Uterus (tissue), 4 donors: ENCODE measurements around the gene DPEP1. TPM values are rescaled to one million over a fixed set of nuclear protein-coding genes. Genes with fewer than 3 reads are reported as not detected.

Source experiments
- DNase-seq, 2 donors: peaks; one replicate each; pipeline ENCODE4 v3.0.0-alpha.2; 2019 to 2020
- H3K27ac ChIP-seq, 2 donors: fragments of 200-600 bp; sonication (generic); 1 replicate in 1 of 2; 2 replicates in 1 of 2; pipeline ENCODE4 v1.5.1; 2016 to 2018
- H3K27me3 ChIP-seq, 2 donors: fragments of 200-600 bp; sonication (generic); one replicate each; pipeline ENCODE4 v1.5.1; 2018 to 2019; ENCODE audit warnings: control low read depth in 1 of 2
- H3K36me3 ChIP-seq, 2 donors: fragments of 200-600 bp; sonication (generic); one replicate each; pipeline ENCODE4 v1.5.1; 2019; ENCODE audit warnings: control low read depth in 1 of 2
- H3K4me1 ChIP-seq, 2 donors: fragments of 200-600 bp; sonication (generic); one replicate each; pipeline ENCODE4 v1.5.1; 2018 to 2019; ENCODE audit warnings: control low read depth in 1 of 2
- H3K4me3 ChIP-seq, 2 donors: fragments of 200-600 bp; sonication (generic); 1 replicate in 1 of 2; 2 replicates in 1 of 2; pipeline ENCODE4 v1.5.1; 2018 to 2019; ENCODE audit warnings: mild to moderate bottlenecking in 1 of 2
- H3K9me3 ChIP-seq, 2 donors: fragments of 200-600 bp; sonication (generic); one replicate each; pipeline ENCODE4 v1.5.1; 2019; ENCODE audit warnings: control low read depth in 1 of 2
- POLR2A ChIP-seq, 2 donors: fragments of 450-650 bp; IDR thresholded peaks; one replicate each; pipeline ENCODE4 v1.6.1; 2016; ENCODE audit warnings: antibody characterized with exemption in 2 of 2, mild to moderate bottlenecking in 1 of 2, moderate library complexity in 1 of 2
- intact Hi-C: fragments of 100-400 bp; cut with DNase I; formaldehyde crosslinking; loops from one replicate; pipeline ENCODE4 v1.15.1; 2023; ENCODE audit warnings: low total_unique reads
- total RNA-seq, 4 donors: library from RNA; depleted of rRNA in 3 of 4; stranded (reverse); fragments of >200 nt in 3 of 4; gene quantifications; one replicate each; pipeline versions ENCODE4 v1.1.0 to v1.2.4, GENCODE V29; 2014 to 2023
- TF ChIP-seq, protein P1 (sequence below), 4 experiments: fragments of 200-600 bp in 2 of 4; fragments of 450-650 bp in 2 of 4; sonication (generic) in 2 of 4; IDR thresholded peaks; one replicate each; pipeline ENCODE4 v1.5.1; 2016 to 2019; ENCODE audit warnings: antibody characterized with exemption in 4 of 4, mild to moderate bottlenecking in 2 of 4, moderate library complexity in 1 of 4
- donor health status: DM: yes; HTN: yes; CAD: no.

DPEP1 gene
- total RNA-seq, 4 donors from 2014 or later, result 1.0 to 5.5 TPM; not detected in 2

DNA sequence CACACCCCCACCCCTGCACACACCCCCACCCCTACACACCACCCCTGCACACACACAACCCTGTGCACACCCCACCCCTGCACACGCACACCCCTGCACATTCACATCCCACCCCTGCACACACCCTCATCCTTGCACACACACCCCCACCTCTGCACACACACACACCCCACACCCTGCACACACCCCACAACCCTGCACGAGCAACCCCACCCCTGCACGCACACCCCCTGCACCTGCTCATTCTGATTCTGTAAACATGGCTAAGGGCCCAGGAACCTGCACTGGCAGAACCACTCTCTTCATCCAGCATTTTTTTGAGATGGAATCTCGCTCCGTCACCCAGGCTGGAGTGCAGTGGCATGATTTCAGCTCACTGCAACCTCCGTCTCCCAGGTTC lies 25.9 kb downstream of the DPEP1 start:
- Histone ChIP-seq H3K9me3 (no peaks in the 10 kb centered on the region), H3K4me1 (peaks cover 0 to 5% of the 10 kb centered on the region in 2 donors), H3K36me3 (no peaks in the 10 kb centered on the region), H3K27me3 (no peaks in the 10 kb centered on the region), H3K27ac (no peak overlapping the region), H3K4me3 (no peak overlapping the region)
- TF ChIP-seq, protein P1, sequence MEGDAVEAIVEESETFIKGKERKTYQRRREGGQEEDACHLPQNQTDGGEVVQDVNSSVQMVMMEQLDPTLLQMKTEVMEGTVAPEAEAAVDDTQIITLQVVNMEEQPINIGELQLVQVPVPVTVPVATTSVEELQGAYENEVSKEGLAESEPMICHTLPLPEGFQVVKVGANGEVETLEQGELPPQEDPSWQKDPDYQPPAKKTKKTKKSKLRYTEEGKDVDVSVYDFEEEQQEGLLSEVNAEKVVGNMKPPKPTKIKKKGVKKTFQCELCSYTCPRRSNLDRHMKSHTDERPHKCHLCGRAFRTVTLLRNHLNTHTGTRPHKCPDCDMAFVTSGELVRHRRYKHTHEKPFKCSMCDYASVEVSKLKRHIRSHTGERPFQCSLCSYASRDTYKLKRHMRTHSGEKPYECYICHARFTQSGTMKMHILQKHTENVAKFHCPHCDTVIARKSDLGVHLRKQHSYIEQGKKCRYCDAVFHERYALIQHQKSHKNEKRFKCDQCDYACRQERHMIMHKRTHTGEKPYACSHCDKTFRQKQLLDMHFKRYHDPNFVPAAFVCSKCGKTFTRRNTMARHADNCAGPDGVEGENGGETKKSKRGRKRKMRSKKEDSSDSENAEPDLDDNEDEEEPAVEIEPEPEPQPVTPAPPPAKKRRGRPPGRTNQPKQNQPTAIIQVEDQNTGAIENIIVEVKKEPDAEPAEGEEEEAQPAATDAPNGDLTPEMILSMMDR (IDR thresholded peaks at IDR 0.05), result no peak
- TF ChIP-seq POLR2A (IDR thresholded peaks at IDR 0.05), result no peak
- DNase-seq, result no peak
- intact Hi-C loops, result no loop called here

DNA sequence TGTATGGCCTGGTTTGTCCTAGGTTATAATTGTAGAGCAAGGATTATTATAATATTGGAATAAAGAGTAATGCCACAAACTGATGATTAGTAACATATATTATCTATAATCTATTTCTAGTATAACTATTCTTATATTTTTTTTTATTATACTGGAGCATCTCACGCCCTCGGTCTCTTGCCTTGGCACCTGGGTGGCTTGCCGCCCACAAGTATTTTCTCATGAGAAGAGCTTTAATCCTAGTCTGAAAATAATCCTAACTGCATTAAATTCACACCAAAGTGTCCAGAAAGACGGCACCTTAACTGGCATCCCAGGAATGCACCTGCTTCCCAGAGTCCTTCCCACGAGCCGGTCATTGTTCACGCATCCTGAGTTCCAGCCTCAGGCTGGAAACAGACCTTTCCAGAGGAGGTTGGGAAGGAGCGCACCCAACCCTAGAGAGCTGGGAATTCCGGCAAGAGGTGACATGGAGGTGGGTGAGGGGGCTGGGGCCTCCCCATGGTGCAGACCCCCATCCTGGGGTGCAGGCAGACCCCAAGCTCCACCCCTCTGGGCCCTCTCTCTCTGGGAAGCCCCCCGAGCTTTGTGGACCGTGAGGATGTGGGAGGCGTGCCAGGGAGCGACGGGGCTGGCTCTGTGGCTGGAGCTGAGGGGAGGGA lies 28.1 kb downstream of the DPEP1 start:
- intact Hi-C loops, result no loop called here
- no peak for TF ChIP-seq POLR2A (IDR thresholded peaks at IDR 0.05)
- TF ChIP-seq, protein P1 (IDR thresholded peaks at IDR 0.05), result no peak
- DNase-seq, result no peak
- H3K4me3 ChIP-seq, result no peak overlapping the region
- H3K4me1 ChIP-seq, result peaks cover 0 to 5% of the 10 kb centered on the region in 2 donors
- no peak overlapping the region for H3K27ac ChIP-seq
- H3K27me3 ChIP-seq, result no peaks in the 10 kb centered on the region
- H3K36me3 ChIP-seq, result no peaks in the 10 kb centered on the region
- no peaks in the 10 kb centered on the region for H3K9me3 ChIP-seq

DNA sequence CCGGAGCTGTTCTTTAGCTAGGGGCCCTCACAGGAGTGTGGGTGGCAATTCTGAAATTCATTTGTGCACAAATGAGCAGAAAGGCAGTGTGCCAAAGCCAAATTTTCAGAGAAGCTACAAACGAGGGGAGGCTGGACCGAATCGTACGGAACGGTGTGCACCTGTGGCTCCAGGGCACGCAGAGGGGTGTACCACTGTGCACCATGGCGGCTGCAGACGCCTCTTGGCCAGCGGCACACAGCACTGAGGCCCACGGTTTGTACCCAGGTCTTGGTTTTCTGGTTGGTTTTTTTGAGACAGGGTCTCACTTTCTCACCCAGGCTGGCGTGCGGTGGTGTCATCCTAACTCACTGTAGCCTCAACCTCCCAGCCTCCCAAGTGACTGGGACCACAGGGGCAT lies 29.1 kb downstream of the DPEP1 start:
- no peak overlapping the region for H3K27ac ChIP-seq
- no peak for TF ChIP-seq POLR2A (IDR thresholded peaks at IDR 0.05)
- TF ChIP-seq, protein P1 (IDR thresholded peaks at IDR 0.05), result no peak

DNA sequence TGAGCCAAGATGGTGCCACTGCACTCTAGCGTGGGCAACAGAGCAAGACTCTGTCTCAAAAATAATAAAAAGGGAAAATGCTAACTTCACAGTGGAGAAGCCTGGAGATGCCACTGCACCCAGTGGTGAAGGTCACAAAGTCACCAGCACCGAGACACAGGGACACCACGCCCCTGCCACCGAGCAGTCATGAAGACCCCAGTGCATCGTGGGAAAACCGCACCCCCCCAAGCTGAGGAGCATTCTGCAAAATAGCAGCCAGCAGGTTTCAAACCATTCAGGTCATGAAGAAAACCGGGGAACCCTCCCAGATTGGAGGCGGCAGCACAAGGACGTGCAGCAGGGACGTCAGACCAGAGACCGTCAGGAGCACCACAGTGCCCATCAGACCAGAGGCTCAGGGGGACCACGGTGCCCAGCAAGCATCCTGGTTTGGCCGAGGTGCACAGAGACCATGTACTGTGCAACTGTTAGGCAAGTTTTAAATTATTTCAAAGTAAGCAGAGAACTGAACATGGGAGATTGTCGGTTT lies 30.4 kb downstream of the DPEP1 start:
- no peaks in the 10 kb centered on the region for H3K36me3 ChIP-seq
- H3K27ac ChIP-seq, result no peak overlapping the region
- TF ChIP-seq, protein P1 (IDR thresholded peaks at IDR 0.05), result no peak
- no peak for TF ChIP-seq POLR2A (IDR thresholded peaks at IDR 0.05)
- DNase-seq, result no peak
- intact Hi-C loops, result no loop called here
- peaks cover 0 to 5% of the 10 kb centered on the region in 2 donors for H3K4me1 ChIP-seq
- H3K27me3 ChIP-seq, result no peaks in the 10 kb centered on the region
- H3K4me3 ChIP-seq, result no peak overlapping the region
- no peaks in the 10 kb centered on the region for H3K9me3 ChIP-seq

More for the DNA sequence above, 29.1 kb downstream of the DPEP1 start:
- Histone ChIP-seq H3K9me3 (no peaks in the 10 kb centered on the region), H3K4me3 (no peak overlapping the region), H3K27me3 (no peaks in the 10 kb centered on the region), H3K36me3 (no peaks in the 10 kb centered on the region), H3K4me1 (peaks cover 0 to 5% of the 10 kb centered on the region in 2 donors)
- DNase-seq, result no peak
- intact Hi-C loops, result no loop called here

DNA sequence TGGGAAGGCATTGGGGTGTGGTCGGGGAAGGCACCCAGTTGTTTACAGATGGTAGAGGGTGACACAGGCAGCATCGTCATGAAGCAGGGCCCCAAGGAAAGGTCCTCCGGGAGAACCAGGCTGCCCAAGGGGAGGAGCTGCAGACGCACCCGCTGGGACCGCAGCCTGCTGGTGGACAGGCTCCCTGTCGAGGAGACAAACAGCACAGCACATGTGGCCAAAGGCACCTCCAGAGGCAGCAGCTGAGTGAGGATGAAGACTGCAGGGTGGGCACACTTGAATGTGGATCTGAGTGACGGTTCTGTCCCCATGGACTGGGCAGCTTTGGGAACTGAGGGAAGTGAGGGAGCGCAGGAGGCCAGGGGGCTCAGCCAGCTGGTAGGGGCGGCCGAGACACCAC lies 31.7 kb downstream of the DPEP1 start:
- H3K27ac ChIP-seq, result no peak overlapping the region
- no peaks in the 10 kb centered on the region for H3K36me3 ChIP-seq
- H3K9me3 ChIP-seq, result no peaks in the 10 kb centered on the region
- intact Hi-C loops, result no loop called here
- H3K4me3 ChIP-seq, result no peak overlapping the region
- H3K4me1 ChIP-seq, result peaks cover 0 to 5% of the 10 kb centered on the region in 2 donors
- TF ChIP-seq POLR2A (IDR thresholded peaks at IDR 0.05), result no peak
- TF ChIP-seq, protein P1 (IDR thresholded peaks at IDR 0.05), result no peak
- H3K27me3 ChIP-seq, result no peaks in the 10 kb centered on the region
- DNase-seq, result no peak
